DMS53 (cell line): ENCODE data around the gene EGLN1.
"Not testable (repeated sequence)": the region's sequence is repeated elsewhere in the genome, so short reads cannot be mapped to it uniquely, and the experiment has no call there.

Source experiments
- DNase-seq: peaks from one replicate; lab custom pipeline; 2025; lab: John Stamatoyannopoulos, UW

Gene EGLN1

DNA sequence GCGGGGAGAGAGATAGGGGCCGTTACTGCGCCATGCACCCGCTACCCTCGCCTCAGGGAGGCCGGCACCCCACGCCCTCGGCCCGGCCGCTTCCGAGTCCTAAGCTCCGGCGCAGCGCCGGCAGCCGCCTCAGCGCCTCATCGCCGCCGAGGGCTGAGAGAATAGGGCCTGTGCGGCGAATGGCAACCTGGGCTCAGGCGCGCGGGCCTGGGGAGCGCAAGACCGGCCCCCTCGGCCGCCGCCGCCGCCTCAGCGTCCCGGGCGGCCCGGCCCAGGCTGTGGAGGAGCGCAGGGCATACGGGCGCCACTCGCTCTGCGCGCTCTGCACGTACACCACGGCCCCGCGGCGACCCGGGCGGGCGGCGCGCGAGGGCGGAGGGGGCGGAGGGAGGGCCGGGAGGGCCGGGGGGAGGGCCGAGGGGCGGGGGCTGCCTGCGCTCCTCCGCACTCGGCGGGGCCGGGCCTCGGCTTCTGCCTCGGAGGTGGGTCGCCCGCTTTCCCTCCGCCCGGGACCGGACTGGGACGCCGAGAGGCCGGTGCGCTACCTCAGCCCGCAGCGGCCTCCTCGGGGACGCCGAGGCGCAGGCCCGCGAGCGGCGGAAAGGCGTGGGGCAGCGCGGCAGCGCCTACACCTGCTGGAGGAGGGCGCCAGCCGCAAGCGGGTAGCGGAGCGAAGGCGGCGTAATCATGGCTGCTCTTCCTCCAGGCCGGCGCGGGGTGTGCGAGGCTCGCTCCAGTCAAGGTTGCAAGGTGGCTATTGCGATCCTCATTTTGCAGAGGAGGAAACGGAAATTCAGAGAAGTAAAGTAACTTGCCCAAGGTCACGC lies at the start of gene EGLN1:
TSS of gene EGLN1 (minus strand) at position 317 of the 827 bp plus-strand sequence. CDS start 399 bp downstream, outside the sequence.
- peak; percentile 95 for DNase-seq

DNA sequence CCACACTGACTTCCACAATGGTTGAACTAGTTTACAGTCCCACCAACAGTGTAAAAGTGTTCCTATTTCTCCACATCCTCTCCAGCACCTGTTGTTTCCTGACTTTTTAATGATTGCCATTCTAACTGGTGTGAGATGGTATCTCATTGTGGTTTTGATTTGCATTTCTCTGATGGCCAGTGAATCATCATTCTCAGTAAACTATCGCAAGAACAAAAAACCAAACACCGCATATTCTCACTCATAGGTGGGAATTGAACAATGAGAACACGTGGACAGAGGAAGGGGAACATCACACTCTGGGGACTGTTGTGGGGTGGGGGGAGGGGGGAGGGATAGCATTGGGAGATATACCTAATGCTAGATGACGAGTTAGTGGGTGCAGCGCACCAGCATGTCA lies 49.4 kb upstream of the EGLN1 start:
- DNase-seq: not testable (repeated sequence)

DNA sequence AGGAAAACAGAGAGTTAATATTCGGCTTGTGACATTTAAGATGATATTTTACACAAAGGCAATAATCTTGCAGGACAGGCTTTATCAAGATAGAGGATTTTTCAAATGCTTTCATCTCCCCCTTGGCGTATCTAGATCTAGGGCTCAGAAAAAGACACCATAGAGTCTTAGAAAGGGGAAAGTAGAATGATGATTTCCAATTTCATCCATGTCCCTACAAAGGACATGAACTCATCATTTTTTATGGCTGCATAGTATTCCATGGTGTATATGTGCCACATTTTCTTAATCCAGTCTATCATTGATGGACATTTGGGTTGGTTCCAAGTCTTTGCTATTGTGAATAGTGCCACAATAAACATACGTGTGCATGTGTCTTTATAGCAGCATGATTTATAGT lies 48.9 kb upstream of the EGLN1 start:
- DNase-seq: not testable (repeated sequence)

DNA sequence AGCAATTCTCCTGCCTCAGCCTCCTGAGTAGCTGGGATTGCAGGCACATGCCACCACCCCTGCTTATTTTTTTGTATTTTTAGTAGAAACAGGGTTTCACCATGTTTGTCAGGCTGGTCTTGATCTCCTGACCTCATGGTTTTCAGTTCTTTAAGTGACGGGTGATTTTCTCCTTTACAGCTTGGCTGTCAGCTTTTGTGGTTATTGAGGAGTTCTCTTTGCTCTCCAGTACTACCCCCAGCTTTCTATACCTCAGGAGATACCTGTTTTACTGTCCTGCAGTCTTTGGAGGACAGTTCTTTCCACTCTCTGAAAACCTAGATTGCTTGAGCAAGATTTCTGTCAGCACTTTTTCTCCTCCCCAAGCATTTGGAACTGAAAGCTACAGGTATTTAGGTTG lies 45.9 kb upstream of the EGLN1 start:
- no peak for DNase-seq

DNA sequence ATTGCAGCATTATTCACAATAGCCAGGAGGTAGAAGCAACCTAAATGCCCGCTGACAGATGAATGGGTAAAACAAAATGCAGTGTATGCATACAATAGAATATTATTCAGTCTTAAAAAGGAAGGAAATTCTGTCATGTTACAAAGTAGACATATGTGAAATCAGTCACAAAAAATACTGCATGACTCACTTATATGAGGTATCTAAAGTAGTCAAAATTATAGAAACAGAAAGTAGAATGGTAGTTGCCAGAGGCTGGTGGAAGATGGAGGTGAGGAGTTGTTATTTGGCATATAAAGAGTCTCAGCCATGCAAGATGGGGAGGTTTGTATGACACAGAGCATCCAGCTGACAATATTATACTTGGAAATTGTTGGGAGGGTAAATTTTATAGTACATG lies 43.0 kb upstream of the EGLN1 start:
- DNase-seq: no peak

DNA sequence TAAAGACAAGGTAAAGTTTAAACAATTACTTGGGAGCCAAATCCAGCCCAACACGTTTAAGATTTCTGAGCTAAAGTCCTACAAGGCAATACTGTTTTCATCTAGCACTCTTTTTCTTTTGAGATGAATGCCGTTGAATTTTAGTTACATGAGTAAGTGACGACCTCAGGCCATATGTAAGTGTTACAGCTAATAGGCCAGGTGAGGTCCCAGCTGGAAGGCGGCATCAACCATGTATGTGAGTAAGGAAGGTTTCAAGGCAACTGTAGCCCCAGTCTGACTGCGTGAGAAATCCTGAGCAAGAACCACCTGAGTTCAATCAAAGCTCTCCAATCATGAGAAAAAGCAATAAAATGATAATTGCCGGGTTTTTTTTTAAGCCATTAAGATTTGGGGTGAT lies 41.5 kb upstream of the EGLN1 start:
- DNase-seq: no peak

DNA sequence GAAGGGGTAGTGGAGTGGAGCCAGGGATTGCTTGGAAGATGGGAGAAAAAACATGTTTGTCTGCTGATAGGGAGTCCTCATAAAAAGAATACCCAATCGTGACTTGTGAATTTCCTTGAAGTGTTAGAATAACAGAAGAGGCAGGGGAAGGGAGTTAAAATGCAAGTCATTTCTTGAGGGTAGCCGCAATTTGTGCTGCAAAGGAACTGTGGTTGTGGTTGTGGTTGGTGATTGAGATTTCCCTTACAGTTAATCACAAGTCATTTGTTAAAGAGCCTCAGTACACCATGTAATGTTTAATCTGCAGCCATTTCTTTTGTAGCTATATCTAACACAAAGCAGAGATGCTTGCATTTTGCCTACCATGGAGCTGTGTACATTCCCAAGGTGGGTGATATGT lies 38.5 kb upstream of the EGLN1 start:
- no peak for DNase-seq

DNA sequence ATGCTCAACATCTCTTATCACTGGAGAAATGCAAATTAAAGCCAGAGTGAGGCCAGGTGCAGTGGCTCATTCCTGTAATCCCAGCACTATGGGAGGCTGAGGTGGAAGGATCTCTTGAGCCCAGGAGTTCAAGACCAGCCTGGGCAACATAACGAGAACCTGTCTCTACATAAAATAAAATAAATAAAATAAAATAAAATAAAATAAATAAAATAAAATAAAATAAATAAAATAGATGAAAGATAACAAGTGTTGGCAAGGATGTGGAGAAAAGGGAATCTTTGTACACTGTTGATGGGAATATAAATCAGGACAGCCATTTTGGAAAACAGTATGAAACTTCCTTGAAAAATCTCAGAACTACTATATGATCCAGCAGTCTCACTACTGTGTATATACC lies 37.4 kb upstream of the EGLN1 start:
- DNase-seq: not testable (repeated sequence)

DNA sequence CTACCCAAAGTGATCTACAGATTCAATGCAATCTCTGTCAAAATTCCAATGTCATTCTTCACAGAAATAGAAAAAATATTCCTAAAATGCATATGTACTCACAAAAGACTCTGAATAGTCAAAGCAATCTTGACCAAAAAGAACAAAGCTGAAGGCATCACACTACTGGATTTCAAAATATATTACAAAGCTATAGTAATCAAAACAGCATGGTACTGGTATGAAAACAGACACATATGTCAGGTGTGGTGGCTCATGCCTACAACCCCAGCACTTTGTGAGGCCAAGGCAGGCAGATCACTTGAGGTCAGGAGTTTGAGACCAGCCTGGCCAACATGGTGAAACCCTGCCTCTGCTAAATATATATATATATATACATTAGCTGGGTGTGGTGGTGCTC lies 35.9 kb upstream of the EGLN1 start:
- DNase-seq: not testable (repeated sequence)

DNA sequence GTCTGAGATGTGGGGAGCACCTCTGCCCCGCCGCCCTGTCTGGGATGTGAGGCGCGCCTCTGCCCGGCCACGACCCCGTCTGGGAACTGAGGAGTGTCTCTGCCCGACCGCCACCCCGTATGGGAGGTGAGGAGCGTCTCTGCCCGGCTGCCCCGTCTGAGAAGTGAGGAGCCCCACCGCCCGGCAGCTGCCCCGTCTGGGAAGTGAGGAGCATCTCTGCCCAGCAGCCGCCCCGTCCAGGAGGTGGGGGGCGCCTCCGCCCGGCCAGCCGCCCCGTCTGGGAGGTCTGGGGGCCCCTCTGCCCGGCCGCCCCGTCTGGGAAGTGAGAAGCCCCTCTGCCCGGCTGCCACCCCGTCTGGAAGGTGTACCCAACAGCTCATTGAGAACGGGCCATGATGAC lies 32.0 kb upstream of the EGLN1 start:
- DNase-seq: not testable (repeated sequence)

DNA sequence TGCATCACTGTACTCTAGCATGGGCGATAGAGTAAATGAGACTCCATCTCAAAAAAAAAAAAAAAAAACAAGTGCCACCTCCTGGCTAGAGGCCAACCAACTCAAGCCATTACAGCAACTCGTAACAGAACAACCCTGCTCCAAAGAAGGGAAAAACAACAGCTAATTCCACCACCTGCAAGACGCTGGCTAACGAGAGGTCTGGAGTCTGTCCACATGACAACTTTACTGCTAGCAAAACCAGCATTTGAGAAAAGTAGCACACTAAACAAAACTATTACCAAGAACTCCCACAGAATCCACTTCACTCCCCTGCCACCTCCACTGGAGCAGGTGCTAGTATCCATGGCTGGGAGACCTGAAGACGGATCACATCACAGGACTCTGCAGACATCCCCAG lies 24.1 kb upstream of the EGLN1 start:
- DNase-seq: no peak

DNA sequence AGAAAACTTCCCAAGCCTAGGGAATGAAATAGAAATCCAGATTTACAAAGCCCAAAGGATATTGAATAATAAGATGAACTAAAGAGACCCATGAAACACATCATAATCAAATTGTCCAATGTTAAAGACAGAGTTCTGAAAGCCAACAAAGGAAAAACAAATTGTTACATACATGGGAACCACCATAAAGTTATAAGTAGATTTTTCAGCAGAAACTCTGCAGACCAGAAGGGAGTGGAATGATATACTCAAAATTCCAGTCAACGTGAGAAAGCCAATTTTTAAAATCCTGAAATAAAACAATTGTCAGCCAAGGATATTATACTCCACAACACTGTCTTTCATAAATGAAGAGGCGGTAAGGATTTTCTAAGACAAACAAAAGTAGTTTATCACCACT lies 22.0 kb upstream of the EGLN1 start:
- no peak for DNase-seq

DNA sequence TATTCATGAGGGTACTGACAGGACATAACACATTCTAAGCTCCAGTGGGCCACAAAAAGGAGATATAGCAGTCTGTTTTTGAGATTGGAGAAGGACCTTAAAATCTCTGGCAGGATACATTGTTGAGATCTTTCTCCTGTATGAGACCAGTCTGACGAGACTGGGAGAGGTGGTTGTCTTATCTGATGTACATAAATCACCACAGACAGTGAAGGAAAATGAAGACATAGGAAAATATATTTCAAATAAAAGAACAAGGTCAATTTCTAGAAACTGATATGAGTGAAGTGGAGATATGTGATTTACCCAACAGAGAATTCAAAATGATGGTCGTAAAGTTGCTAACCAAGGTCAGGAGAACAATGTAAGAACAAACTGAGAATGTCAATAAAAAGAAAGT lies 21.3 kb upstream of the EGLN1 start:
- no peak for DNase-seq

DNA sequence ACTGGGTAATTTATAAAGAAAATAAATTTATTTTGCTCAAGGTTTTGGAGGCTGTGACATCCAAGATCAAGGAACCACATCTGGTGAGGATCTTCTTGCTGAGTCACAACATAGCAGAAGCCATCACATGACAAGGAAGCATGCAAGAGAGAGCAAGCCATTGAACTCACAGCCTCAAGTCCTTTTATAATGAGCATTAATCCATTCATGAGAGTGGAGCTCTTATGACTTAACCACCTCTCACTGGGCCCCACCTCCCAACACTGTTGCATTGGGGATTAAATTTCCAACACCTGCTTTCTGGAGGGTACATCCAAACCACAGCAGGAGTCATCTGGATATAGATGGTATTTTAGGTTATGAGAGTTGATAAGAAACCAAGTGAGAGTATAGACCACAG lies 20.6 kb upstream of the EGLN1 start:
- DNase-seq: peak; percentile 25

DNA sequence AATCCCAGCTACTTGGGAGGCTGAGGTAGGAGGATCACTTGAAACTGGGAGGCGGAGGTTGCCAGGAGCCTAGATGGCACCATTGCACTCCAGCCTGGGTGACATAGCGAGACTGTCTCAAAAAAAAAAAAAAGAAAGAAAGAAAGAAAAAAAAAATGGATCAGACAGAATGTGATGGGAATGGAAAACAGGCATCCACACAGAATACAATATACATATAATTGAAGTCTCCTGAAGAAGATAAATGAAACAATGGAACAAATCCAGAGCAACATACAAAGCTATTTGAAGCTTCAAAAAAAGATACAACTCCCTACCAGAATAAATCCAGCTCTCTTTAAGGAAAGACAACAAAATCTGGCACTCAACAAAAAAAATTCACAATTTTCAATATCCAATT lies 10.9 kb upstream of the EGLN1 start:
- DNase-seq: no peak

DNA sequence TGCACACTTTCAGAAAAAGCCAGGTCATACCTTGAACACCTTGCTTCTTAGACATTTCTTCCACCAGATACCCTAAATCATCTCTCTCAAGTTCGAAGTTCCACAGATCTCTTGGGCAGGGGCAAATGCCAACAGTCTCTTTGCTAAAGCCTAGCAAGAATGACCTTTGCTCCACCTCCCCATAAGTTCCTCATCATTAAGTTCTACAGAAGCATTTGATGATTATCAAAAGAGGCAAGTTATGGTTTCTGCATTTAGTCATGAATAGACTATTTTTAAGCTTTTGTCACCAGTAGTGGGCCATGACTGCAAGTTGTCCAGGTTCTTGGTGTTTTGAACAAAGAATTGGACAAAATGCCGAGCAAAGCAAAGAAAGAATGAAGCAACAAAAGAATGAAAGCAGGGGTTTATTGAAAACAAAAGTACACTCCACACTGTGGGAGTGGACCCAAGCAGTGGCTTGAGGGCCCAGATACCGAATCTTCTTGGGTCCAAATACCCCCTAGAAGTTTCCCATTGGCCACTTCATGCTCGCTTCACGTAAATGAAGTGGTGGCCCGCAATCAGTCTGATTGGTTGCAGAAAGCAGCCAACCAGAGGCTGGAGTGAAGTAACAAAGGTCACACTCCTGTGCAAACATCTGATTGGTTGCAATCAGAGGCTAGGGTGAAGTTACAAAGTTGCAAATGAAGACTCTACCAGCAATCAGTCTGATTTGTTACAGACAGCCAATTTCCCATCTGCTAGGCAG lies 9.8 kb upstream of the EGLN1 start:
- no peak for DNase-seq

DNA sequence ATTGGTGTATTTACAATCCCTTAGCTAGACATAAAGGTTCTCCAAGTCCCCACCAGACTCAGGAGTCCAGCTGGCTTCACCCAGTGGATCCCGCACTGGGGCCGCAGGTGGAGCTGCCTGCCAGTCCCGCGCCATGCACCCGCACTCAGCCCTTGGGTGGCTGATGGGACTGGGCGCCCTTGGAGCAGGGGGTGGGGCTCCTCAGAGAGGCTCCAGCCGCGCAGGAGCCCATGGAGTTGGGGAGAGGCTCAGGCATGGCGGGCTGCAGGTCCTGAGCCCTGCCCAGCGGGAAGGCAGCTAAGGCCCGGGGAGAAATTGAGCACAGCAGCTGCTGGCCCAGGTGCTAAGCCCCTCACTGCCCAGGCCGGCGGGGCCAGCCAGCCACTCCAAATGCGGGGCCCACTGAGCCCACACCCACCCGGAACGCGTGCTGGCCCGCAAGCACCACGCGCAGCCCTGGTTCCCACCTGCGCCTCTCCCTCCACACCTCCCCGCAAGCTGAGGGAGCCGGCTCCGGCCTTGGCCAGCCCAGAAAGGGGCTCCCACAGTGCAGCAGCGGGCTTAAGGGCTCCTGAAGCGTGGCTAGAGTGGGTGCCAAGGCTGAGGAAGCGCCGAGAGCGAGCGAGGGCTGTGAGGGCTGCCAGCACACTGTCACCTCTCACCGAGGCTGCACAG lies 8.7 kb upstream of the EGLN1 start:
- DNase-seq: not testable (repeated sequence)

DNA sequence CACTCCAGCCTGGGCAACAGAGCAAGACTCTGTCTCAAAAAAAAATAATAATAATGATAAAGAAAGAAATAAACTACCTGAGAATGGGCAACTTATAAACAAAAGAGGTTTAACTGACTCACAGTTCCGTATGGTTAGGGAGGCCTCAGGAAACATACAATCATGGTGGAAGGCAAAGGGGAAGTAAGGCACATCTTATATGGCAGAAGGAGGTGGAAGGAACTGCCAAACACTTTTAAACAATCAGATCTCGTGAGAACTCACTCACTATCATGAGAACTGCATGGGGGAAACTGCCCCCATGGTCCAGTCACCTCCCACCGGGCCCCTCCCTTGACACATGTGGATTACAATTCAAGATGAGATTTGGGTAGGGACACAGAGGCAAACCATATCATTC lies 6.3 kb upstream of the EGLN1 start:
- no peak for DNase-seq

DNA sequence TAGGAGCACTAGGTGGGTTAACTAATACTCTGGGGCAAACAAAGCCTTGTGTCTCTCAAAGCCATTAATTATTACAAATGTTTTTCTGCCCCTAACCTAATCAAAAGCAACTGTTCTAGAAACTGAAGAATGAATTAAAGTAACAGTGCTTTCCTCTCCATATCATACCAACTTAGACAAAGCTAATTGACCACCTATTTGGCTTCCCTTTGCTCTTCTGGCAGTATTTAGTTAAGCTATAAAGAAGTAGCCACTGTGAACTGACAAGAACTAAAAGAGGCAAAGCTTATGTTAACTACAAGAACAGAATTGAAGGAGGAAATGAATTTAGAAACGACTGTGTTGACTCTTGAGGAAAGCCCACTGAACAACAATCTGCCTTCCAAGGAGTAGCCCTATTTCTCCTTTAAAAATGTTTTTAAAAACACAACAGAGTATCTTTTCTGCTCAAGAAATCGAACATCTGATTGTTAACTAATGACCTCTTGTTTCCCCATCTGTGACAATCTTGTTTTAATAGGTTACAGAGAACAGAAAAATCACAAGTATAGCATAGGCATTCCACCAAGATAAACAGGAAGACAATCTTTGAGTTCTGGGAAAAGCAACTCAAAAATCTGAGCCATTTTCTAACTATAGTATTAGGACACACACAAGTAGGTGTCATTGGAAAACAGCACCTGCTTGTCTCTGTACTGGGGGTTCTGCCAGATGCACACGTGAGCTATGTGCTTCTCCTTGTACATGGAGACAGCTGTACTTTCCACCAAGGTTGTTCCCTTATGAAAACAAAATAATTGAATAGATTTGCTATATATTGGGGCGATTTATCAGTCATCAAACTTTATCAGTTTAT lies 3.1 kb upstream of the EGLN1 start:
- no peak for DNase-seq

DNA sequence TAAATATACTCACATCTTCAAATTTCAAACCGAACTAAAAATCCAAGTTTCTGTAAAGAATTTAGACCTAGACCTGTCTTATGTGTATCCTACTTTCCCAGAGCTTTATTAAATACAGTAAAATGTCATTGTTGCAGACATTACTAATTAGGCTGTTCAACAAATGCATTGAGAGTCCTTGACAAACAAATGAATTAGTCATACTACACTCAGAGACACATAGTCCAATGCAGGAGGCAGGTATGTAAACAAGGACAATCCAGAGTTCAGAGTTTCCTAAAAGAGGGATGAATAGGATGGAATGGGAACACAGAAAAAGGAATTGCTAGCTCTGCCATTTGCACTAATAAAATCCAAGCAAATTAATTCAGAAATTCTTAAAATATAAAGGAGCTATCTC lies 1.6 kb upstream of the EGLN1 start:
- peak; percentile 87 for DNase-seq

DNA sequence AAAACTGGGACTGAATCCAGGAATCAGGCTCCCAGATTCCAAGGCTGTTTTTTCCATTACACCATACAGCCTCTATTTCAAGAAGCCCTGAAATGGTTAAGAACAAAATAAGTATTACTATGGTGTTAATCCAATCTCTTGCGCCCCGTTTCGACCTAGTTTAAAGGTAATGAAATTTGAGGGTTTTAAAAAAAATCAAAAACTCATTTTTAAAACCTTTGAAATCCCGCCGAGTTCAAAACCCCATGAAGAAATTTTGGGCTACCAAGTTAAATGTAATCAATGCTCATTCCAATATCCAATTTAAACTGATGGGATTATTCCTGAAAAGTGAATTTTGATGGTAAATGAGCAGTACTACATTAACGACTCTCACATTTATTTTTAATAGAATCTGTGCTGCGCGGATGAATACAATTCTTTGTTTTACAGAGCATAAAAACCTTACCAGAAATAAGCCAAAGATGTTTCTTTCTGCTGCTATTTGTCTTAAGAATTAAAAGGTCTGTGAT lies 767 bp upstream of the EGLN1 start:
- peak; percentile 41 for DNase-seq

DNA sequence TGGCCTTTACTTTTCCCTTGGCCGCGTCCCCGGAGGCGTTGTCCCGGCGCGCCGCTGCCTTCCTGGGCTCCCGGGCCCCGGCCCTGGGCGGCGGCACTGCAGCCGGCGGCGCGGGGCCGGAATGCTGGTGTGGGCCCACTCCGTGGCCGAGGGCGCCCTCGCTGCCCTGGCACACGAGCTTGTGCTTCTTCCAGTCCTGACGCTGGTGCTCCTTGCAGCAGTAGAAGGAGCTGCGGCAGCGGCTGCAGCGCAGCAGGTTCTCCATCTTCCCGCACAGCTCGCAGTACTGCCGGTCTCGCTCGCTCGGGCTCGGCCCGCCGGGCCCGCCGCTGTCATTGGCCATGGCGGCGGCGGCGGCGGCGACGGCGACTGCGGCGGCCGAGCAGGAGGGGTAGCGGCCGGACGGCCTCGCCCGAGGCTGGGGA lies 529 bp downstream of the EGLN1 start:
- DNase-seq: peak; percentile 80
